Left lung (tissue), 14 donors: ENCODE measurements around the gene PHOSPHO1. TPM values are rescaled to one million over a fixed set of nuclear protein-coding genes. Genes with fewer than 3 reads are reported as not detected.
"Not testable (repeated sequence)": the region's sequence is repeated elsewhere in the genome, so short reads cannot be mapped to it uniquely, and the experiment has no call there.

Source experiments
- ATAC-seq: fragments of 200-7000 bp; cut with Tn5 transposase; one replicate; pipeline ENCODE4 v1.9.1; 2020; ENCODE audit warnings: moderate library complexity
- DNase-seq, 4 donors: peaks; one replicate each; pipeline ENCODE4 v3.0.0-alpha.2; 2013 to 2020
- H3K27ac ChIP-seq, 2 donors: fragments of 200-600 bp; sonication (generic) in 1 of 2; one replicate each; pipeline versions ENCODE4 v1.5.0 to v1.8.0; 2020 to 2021
- H3K27me3 ChIP-seq, 2 donors: fragments of 200-600 bp; sonication (generic) in 1 of 2; one replicate each; pipeline versions ENCODE4 v1.5.0 to v1.8.0; 2020 to 2021
- H3K36me3 ChIP-seq, 2 donors: fragments of 200-600 bp; sonication (generic) in 1 of 2; one replicate each; pipeline versions ENCODE4 v1.5.0 to v1.8.0; 2020 to 2021
- H3K4me1 ChIP-seq, 2 donors: fragments of 200-600 bp; one replicate each; pipeline ENCODE4 v1.8.0; 2021
- H3K4me3 ChIP-seq, 2 donors: fragments of 200-600 bp; sonication (generic) in 1 of 2; one replicate each; pipeline versions ENCODE4 v1.5.0 to v1.8.0; 2020 to 2021; ENCODE audit warnings: mild to moderate bottlenecking in 1 of 2
- H3K9me3 ChIP-seq, 2 donors: fragments of 200-600 bp; sonication (generic) in 1 of 2; one replicate each; pipeline versions ENCODE4 v1.5.0 to v1.8.0; 2020 to 2021
- CTCF ChIP-seq, 2 donors: fragments of 200-600 bp; sonication (generic) in 1 of 2; IDR thresholded peaks; one replicate each; pipeline versions ENCODE4 v1.5.0 to v1.8.0; 2021; ENCODE audit warnings: antibody characterized with exemption in 2 of 2
- intact Hi-C, 2 donors: fragments of 100-400 bp; cut with DNase I; formaldehyde crosslinking; loops; one replicate each; pipeline versions ENCODE4 v1.11.2 to v1.14.2; 2022
- long read RNA-seq, 12 donors: library from polyadenylated mRNA in 2 of 12; unstranded in 2 of 12; transcript quantifications; one replicate each; pipeline ENCODE4 v2.0.0 and lab custom pipeline, GENCODE V29; 2019 to 2026
- polyA plus RNA-seq, 6 donors: library from polyadenylated mRNA; unstranded; fragments of 120-200 nt; gene quantifications; one replicate each; pipeline ENCODE4 v1.2.1, GENCODE V29; 2013; ENCODE audit not compliant: insufficient read length in 6 of 6
- total RNA-seq, 2 donors: library from RNA; stranded (reverse); fragmentation: NEBNext Ultra II Directional; extraction: Animal tissue kit (Norgen Biotek cat#: 25700); gene quantifications; one replicate each; pipeline ENCODE4 v1.2.1, GENCODE V29; 2021
- donor health status: DM: no; HTN: yes; CAD: no.
- donor health status: DM: no; HTN: no; CAD: no.

Gene PHOSPHO1, protein sequence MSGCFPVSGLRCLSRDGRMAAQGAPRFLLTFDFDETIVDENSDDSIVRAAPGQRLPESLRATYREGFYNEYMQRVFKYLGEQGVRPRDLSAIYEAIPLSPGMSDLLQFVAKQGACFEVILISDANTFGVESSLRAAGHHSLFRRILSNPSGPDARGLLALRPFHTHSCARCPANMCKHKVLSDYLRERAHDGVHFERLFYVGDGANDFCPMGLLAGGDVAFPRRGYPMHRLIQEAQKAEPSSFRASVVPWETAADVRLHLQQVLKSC
- total RNA-seq (1 to 10 TPM; 1.0 to 2.0 TPM), polyA plus RNA-seq (1 to 10 TPM; 1.5 to 8.5 (median 3.8) TPM)
- long read RNA-seq, donor 1, transcript PHOSPHO1-202 (3 exons, 2,173 nt) = major isoform, 5 of 8 reads
- long read RNA-seq, donor 1, partial matches to known transcripts = 0 of 8 reads
- long read RNA-seq, donor 1, other reads (novel, unspliced or antisense) = 0 of 8 reads
- long read RNA-seq, donor 2 = 0 reads
- long read RNA-seq, donor 3 = 0 reads
- long read RNA-seq, donor 4 = 0 reads
- long read RNA-seq, donor 5 = 0 reads
- long read RNA-seq, donor 6, partial matches to known transcripts = 0 of 2 reads
- long read RNA-seq, donor 6, other reads (novel, unspliced or antisense) = 0 of 2 reads
- long read RNA-seq, donor 7 = 0 reads
- long read RNA-seq, donor 8 = 0 reads
- long read RNA-seq, donor 9 = 0 reads
- long read RNA-seq, donor 10 = 0 reads
- long read RNA-seq, donor 11 = 0 reads
- long read RNA-seq, donor 12 = 0 reads

GRCh38 chr17:49230636-49231562, at the start of gene PHOSPHO1:
Gene PHOSPHO1, minus strand, starts transcription at chr17:49230787. Its CDS starts 4,096 bp downstream, at chr17:49226691.
- H3K27ac ChIP-seq = peak within 1 kb of the TSS in 1 of 2 donors; percentile 76
- peaks cover 10 to 50% of the 10 kb centered on the region in 2 donors for H3K27me3 ChIP-seq
- ATAC-seq = peak; percentile 96

DNA sequence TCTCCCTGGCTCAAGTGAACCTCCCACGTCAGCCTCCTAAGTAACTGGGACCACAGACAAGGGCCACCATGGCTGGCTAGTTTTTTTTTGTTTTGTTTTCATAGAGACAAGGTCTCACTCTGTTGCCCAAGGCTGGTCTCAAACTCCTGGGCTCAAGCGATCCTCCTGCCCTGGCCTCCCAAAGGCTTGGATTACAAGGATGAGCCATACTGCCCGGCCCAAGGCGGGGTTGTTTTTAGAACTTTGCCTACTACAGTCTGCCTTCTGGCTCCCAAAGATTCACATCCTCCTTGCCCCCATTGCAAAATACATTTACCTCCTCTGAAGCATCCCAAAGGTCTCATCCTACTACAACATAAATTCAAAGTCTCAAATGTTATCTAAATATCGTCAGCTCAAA, 49.5 kb upstream of the PHOSPHO1 start:
- no peak for ATAC-seq
- intact Hi-C loops = no loop called here

More at GRCh38 chr17:49230636-49231562, at the start of gene PHOSPHO1:
- TF ChIP-seq CTCF (IDR thresholded peaks at IDR 0.05) = no peak
- peaks cover 9 to 39% of the 10 kb centered on the region in 2 donors for H3K4me1 ChIP-seq
- H3K9me3 ChIP-seq = no peaks in the 10 kb centered on the region
- H3K36me3 ChIP-seq = no peaks in the 10 kb centered on the region
- DNase-seq = peak; percentile 75 to 95 (median 89)
- intact Hi-C loops = no loop called here
- peak within 1 kb of the TSS; percentile 39 to 65 for H3K4me3 ChIP-seq

GRCh38 chr17:49279263-49280015, 48.9 kb upstream of the PHOSPHO1 start:
- H3K9me3 ChIP-seq, H3K27me3 ChIP-seq, H3K4me1 ChIP-seq, H3K27ac ChIP-seq, ATAC-seq, H3K36me3 ChIP-seq, H3K4me3 ChIP-seq, intact Hi-C loops, DNase-seq: not testable (repeated sequence)

More for the DNA sequence above, 49.5 kb upstream of the PHOSPHO1 start:
- DNase-seq = no peak
- Histone ChIP-seq H3K4me3 (no peak overlapping the region), H3K4me1 (no peaks in the 10 kb centered on the region), H3K27ac (no peak overlapping the region), H3K27me3 (no peaks in the 10 kb centered on the region), H3K36me3 (no peaks in the 10 kb centered on the region), H3K9me3 (no peaks in the 10 kb centered on the region)
- TF ChIP-seq CTCF (IDR thresholded peaks at IDR 0.05) = no peak

DNA sequence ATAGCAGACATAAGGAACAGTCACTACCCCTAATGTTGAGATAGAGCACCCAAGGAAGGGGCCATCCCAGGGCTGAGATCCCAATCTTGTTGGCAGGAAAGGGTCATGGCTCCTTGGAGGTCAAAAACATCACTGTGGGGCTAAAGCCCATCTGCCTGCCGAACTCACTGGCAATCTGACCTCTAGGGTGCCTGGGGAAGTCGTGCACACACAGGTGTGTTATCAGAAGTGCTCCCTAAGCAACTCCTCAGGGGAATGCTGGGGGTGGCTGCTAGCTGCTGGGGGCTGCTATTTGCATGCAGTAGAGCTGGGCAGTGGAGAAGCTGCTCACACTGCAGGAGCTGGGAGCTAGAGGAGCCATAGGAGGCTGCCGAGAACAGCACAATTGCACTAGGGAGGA, 47.5 kb upstream of the PHOSPHO1 start:
- ATAC-seq = no peak
- no peaks in the 10 kb centered on the region for H3K36me3 ChIP-seq
- no peaks in the 10 kb centered on the region for H3K9me3 ChIP-seq
- H3K4me1 ChIP-seq = no peaks in the 10 kb centered on the region
- H3K27ac ChIP-seq = no peak overlapping the region
- H3K4me3 ChIP-seq = no peak overlapping the region
- no peak for TF ChIP-seq CTCF (IDR thresholded peaks at IDR 0.05)
- DNase-seq = peak in 1 of 4 donors; percentile 20
- intact Hi-C loops = no loop called here
- H3K27me3 ChIP-seq = no peaks in the 10 kb centered on the region

GRCh38 chr17:49277638-49278037, 47.1 kb upstream of the PHOSPHO1 start:
- no peaks in the 10 kb centered on the region for H3K27me3 ChIP-seq
- no peaks in the 10 kb centered on the region for H3K4me1 ChIP-seq
- H3K9me3 ChIP-seq = no peaks in the 10 kb centered on the region
- DNase-seq (peak in 1 of 4 donors; percentile 41), ATAC-seq (no peak)
- no peaks in the 10 kb centered on the region for H3K36me3 ChIP-seq
- intact Hi-C loops = no loop called here
- H3K27ac ChIP-seq = no peak overlapping the region
- H3K4me3 ChIP-seq = no peak overlapping the region
- TF ChIP-seq CTCF (IDR thresholded peaks at IDR 0.05) = no peak

GRCh38 chr17:49275981-49276380, 45.4 kb upstream of the PHOSPHO1 start:
- H3K36me3 ChIP-seq, H3K4me1 ChIP-seq, H3K27me3 ChIP-seq, DNase-seq, H3K9me3 ChIP-seq, ATAC-seq, H3K27ac ChIP-seq, H3K4me3 ChIP-seq, intact Hi-C loops: not testable (repeated sequence)
